ENCODE measurements around the gene TAPBP. TPM values are rescaled to one million over a fixed set of nuclear protein-coding genes. Genes with fewer than 3 reads are reported as not detected.
A peak's percentile ranks its signal among the peaks of the same experiment; 100 is the strongest.

The TAPBP gene
- total and polyA plus RNA-seq, 12 donors, result 20.6 to 242 (median 82.7) TPM

GRCh38 chr6:33320315-33321181, 6.7 kb upstream of the TAPBP start:
- no peak for TF ChIP-seq CTCF (IDR thresholded peaks at IDR 0.05)
- ATAC-seq, result no peak
- Histone ChIP-seq H3K4me1 (peaks cover 15 to 68% (median 57%) of the 10 kb centered on the region in 9 donors), H3K27ac (peak overlapping the region in 8 of 10 donors; percentile 23 to 93 (median 56)), H3K27me3 (no peaks in the 10 kb centered on the region), H3K9me3 (no peaks in the 10 kb centered on the region), H3K4me3 (peak overlapping the region in 4 of 10 donors; percentile 13 to 74 (median 69)), H3K36me3 (peaks cover 0 to 41% (median 17%) of the 10 kb centered on the region in 9 donors)
- peak; percentile 69 for DNase-seq
- WGBS, 2 donors, result 73% methylated on average over 32 of the region's 32 CpGs
- intact Hi-C loops (cut with DNase I), result no loop called here

- intact Hi-C loops (cut with DNase I), result loop anchor here in 2 of 10 donors (10.0 kb wide), 1 partner anchor 95 kb away; the partner anchor contains the start of genes CUTA (in 2 of the 2) and PHF1 (in 2 of the 2)
- no peaks in the 10 kb centered on the region for H3K27me3 ChIP-seq
- peaks cover 15 to 74% (median 63%) of the 10 kb centered on the region in 9 donors for H3K4me1 ChIP-seq
- H3K4me3 ChIP-seq, result no peak overlapping the region
- ATAC-seq, result no peak
- peak overlapping the region in 8 of 10 donors; percentile 11 to 93 (median 41) for H3K27ac ChIP-seq
- H3K36me3 ChIP-seq, result peaks cover 0 to 41% (median 17%) of the 10 kb centered on the region in 9 donors
- no peak for TF ChIP-seq CTCF (IDR thresholded peaks at IDR 0.05)
- no peak for DNase-seq
- 90 to 94% methylated on average over 3 of the region's 3 CpGs for WGBS, 2 donors
- H3K9me3 ChIP-seq, result no peaks in the 10 kb centered on the region
Measured at GRCh38 chr6:33319939-33320314, 6.0 kb upstream of the TAPBP start.

GRCh38 chr6:33318426-33319073, 4.7 kb upstream of the TAPBP start:
- peak overlapping the region; percentile 5 to 73 (median 60) for H3K4me3 ChIP-seq
- peaks cover 14 to 72% (median 62%) of the 10 kb centered on the region in 9 donors for H3K4me1 ChIP-seq
- ATAC-seq, result no peak
- H3K27me3 ChIP-seq, result no peaks in the 10 kb centered on the region
- DNase-seq, result no peak
- no peaks in the 10 kb centered on the region for H3K9me3 ChIP-seq
- peaks cover 0 to 41% (median 17%) of the 10 kb centered on the region in 9 donors for H3K36me3 ChIP-seq
- H3K27ac ChIP-seq, result peak overlapping the region in 9 of 10 donors; percentile 75 to 93 (median 86)
- TF ChIP-seq CTCF (IDR thresholded peaks at IDR 0.05), result no peak
- intact Hi-C loops (cut with DNase I), result loop anchor here in 2 of 10 donors (10.0 kb wide), 1 partner anchor 96 kb away; the partner anchor contains the start of genes CUTA (in 2 of the 2) and PHF1 (in 2 of the 2)
- 68 to 74% methylated on average over 8 of the region's 8 CpGs for WGBS, 2 donors
